ENCODE results near the gene FGD6. TPM values are rescaled to one million over a fixed set of nuclear protein-coding genes. Genes with fewer than 3 reads are reported as not detected.

The FGD6 gene
- total and polyA plus RNA-seq, 9 donors, result 4.5 to 18.7 (median 15.2) TPM

- no peak for DNase-seq
- intact Hi-C loops (cut with DNase I), result no loop called here
- no peaks in the 10 kb centered on the region for H3K4me1 ChIP-seq (ENCODE audit: insufficient read depth)
- H3K9me3 ChIP-seq, result no peaks in the 10 kb centered on the region
- H3K27me3 ChIP-seq, result no peaks in the 10 kb centered on the region
- no peak for TF ChIP-seq EP300 (IDR thresholded peaks at IDR 0.05)
- WGBS, 3 donors, result 96 to 98% (median 96%) methylated on average over 2 of the region's 2 CpGs
- no peak overlapping the region for H3K27ac ChIP-seq
- no peak overlapping the region for H3K4me3 ChIP-seq
- no peaks in the 10 kb centered on the region for H3K36me3 ChIP-seq
Measured at GRCh38 chr12:95151406-95151805, 65.9 kb downstream of the FGD6 start.

GRCh38 chr12:95150501-95150900 is 66.8 kb downstream of the FGD6 start:
- Histone ChIP-seq H3K4me1 (ENCODE audit: insufficient read depth) (no peaks in the 10 kb centered on the region), H3K9me3 (no peaks in the 10 kb centered on the region), H3K4me3 (no peak overlapping the region), H3K27ac (no peak overlapping the region), H3K27me3 (no peaks in the 10 kb centered on the region), H3K36me3 (no peaks in the 10 kb centered on the region)
- intact Hi-C loops (cut with DNase I), result no loop called here
- DNase-seq, result no peak
- WGBS, 3 donors, result 93 to 97% (median 95%) methylated on average over 1 of the region's 1 CpG
- TF ChIP-seq POLR2A (IDR thresholded peaks at IDR 0.05) (no peak), CTCF (IDR thresholded peaks at IDR 0.05) (no peak), EP300 (IDR thresholded peaks at IDR 0.05) (no peak)

- H3K27me3 ChIP-seq, result no peaks in the 10 kb centered on the region
- H3K4me1 ChIP-seq (ENCODE audit: insufficient read depth), result peaks cover 2% of the 10 kb centered on the region
- no peaks in the 10 kb centered on the region for H3K9me3 ChIP-seq
- no peak overlapping the region for H3K4me3 ChIP-seq
- no peak overlapping the region for H3K27ac ChIP-seq
- intact Hi-C loops (cut with DNase I), result no loop called here
- H3K36me3 ChIP-seq, result no peaks in the 10 kb centered on the region
- TF ChIP-seq POLR2A (IDR thresholded peaks at IDR 0.05), result no peak
- no peak for TF ChIP-seq CTCF (IDR thresholded peaks at IDR 0.05)
- no peak for TF ChIP-seq EP300 (IDR thresholded peaks at IDR 0.05)
- DNase-seq, result no peak
Measured at GRCh38 chr12:95147866-95148265, 69.4 kb downstream of the FGD6 start.

- TF ChIP-seq EP300 (IDR thresholded peaks at IDR 0.05) (no peak), CTCF (IDR thresholded peaks at IDR 0.05) (no peak), POLR2A (IDR thresholded peaks at IDR 0.05) (no peak)
- Histone ChIP-seq H3K36me3 (no peaks in the 10 kb centered on the region), H3K4me3 (no peak overlapping the region), H3K27me3 (no peaks in the 10 kb centered on the region), H3K27ac (no peak overlapping the region), H3K4me1 (ENCODE audit: insufficient read depth) (peaks cover 2% of the 10 kb centered on the region), H3K9me3 (no peaks in the 10 kb centered on the region)
- DNase-seq, result no peak
- 78 to 94% (median 88%) methylated on average over 1 of the region's 1 CpG for WGBS, 3 donors
- intact Hi-C loops (cut with DNase I), result no loop called here
Measured at GRCh38 chr12:95146769-95147168, 70.5 kb downstream of the FGD6 start.

- 18 to 21% (median 20%) methylated on average over 3 of the region's 3 CpGs for WGBS, 3 donors
- Histone ChIP-seq H3K27me3 (no peaks in the 10 kb centered on the region), H3K4me1 (ENCODE audit: insufficient read depth) (peaks cover 2% of the 10 kb centered on the region), H3K9me3 (no peaks in the 10 kb centered on the region), H3K27ac (no peak overlapping the region), H3K4me3 (no peak overlapping the region), H3K36me3 (no peaks in the 10 kb centered on the region)
- intact Hi-C loops (cut with DNase I), result no loop called here
- DNase-seq, result no peak
- TF ChIP-seq POLR2A (IDR thresholded peaks at IDR 0.05), result no peak
- TF ChIP-seq CTCF (IDR thresholded peaks at IDR 0.05), result no peak
- no peak for TF ChIP-seq EP300 (IDR thresholded peaks at IDR 0.05)
Measured at GRCh38 chr12:95143621-95144205, 73.6 kb downstream of the FGD6 start.

Measured in ovary (tissue), 9 donors.